Neural progenitor cell (in vitro differentiated cells): ENCODE measurements around the gene IST1. TPM values are rescaled to one million over a fixed set of nuclear protein-coding genes. Genes with fewer than 3 reads are reported as not detected.

Experiments used
- DNase-seq: peaks from one replicate; pipeline ENCODE4 v3.0.0-alpha.2; 2016; ENCODE audit warnings: low spot score
- H2AFZ ChIP-seq: fragments of 200-600 bp; sonication (generic); replicated peaks from 2 replicates; pipeline ENCODE4 v1.6.1; 2016; ENCODE audit warnings: antibody characterized with exemption
- H3F3A ChIP-seq: fragments of 200-600 bp; sonication (generic); 2 replicates; pipeline ENCODE4 v1.6.1; 2016; ENCODE audit warnings: antibody characterized with exemption, low read depth
- H3K27ac ChIP-seq: fragments of 200-600 bp; sonication (generic); 2 replicates; pipeline ENCODE4 v1.5.1; 2016; ENCODE audit warnings: mild to moderate bottlenecking
- H3K27me3 ChIP-seq: fragments of 200-600 bp; sonication (generic); 2 replicates; pipeline ENCODE4 v1.6.1; 2016; ENCODE audit warnings: mild to moderate bottlenecking, moderate library complexity
- H3K36me3 ChIP-seq: fragments of 200-600 bp; sonication (generic); 2 replicates; pipeline ENCODE4 v1.5.1; 2016
- H3K4me1 ChIP-seq: fragments of 200-600 bp; sonication (generic); 2 replicates; pipeline ENCODE4 v1.6.1; 2016; ENCODE audit warnings: mixed run types
- H3K4me2 ChIP-seq: fragments of 200-600 bp; sonication (generic); 2 replicates; pipeline ENCODE4 v1.6.1; 2016
- H3K4me3 ChIP-seq: fragments of 200-600 bp; sonication (generic); 2 replicates; pipeline ENCODE4 v1.5.1; 2016
- H3K79me2 ChIP-seq: fragments of 200-600 bp; sonication (generic); 2 replicates; pipeline ENCODE4 v1.6.1; 2016; ENCODE audit warnings: low read depth
- H3K9ac ChIP-seq: fragments of 200-600 bp; sonication (generic); 2 replicates; pipeline ENCODE4 v1.6.1; 2016
- H3K9me3 ChIP-seq: fragments of 200-600 bp; sonication (generic); 2 replicates; pipeline ENCODE4 v1.5.1; 2016; ENCODE audit warnings: low read depth
- H4K20me1 ChIP-seq: fragments of 200-600 bp; sonication (generic); 2 replicates; pipeline ENCODE4 v1.6.1; 2016; ENCODE audit warnings: low read depth
- H3K27ac Mint-ChIP-seq: 3 replicates; pipeline ENCODE4 v1.8.0; 2021; ENCODE audit warnings: mixed read lengths
- H3K27me3 Mint-ChIP-seq: 2 replicates; pipeline ENCODE4 v1.8.0; 2022; ENCODE audit warnings: low read depth, mild to moderate bottlenecking, inconsistent platforms, moderate library complexity, mixed read lengths; ENCODE audit not compliant: insufficient read depth
- H3K36me3 Mint-ChIP-seq: 3 replicates; pipeline ENCODE4 v1.8.0; 2021; ENCODE audit warnings: mixed read lengths
- H3K4me1 Mint-ChIP-seq: 3 replicates; pipeline ENCODE4 v1.8.0; 2021; ENCODE audit warnings: mixed read lengths
- H3K4me3 Mint-ChIP-seq: 3 replicates; pipeline ENCODE4 v1.8.0; 2021; ENCODE audit warnings: mild to moderate bottlenecking, moderate library complexity, mixed read lengths
- H3K9me3 Mint-ChIP-seq: 3 replicates; pipeline ENCODE4 v1.8.0; 2020; ENCODE audit warnings: mixed read lengths
- CTCF ChIP-seq: fragments of 200-600 bp; sonication (generic); IDR thresholded peaks from 2 replicates; pipeline ENCODE4 v1.5.1; 2017; ENCODE audit warnings: antibody characterized with exemption, mild to moderate bottlenecking
- EZH2 ChIP-seq: fragments of 200-600 bp; sonication (generic); IDR thresholded peaks from 2 replicates; pipeline ENCODE4 v1.6.1; 2017; ENCODE audit warnings: antibody characterized with exemption, mild to moderate bottlenecking, moderate library complexity
- EZH2phosphoT487 ChIP-seq: fragments of 200-600 bp; sonication (generic); IDR thresholded peaks from 2 replicates; pipeline ENCODE4 v1.6.1; 2017; ENCODE audit warnings: antibody characterized with exemption
- total RNA-seq: library from RNA; depleted of rRNA; stranded (reverse); fragments of >200 nt; gene quantifications from 2 replicates; pipeline ENCODE4 v1.2.3, GENCODE V29; 2015; ENCODE audit warnings: low replicate concordance

Gene IST1
- total RNA-seq, 1 donor from 2014 or later, result 400 TPM

GRCh38 chr16:71852158-71852557, 43.2 kb upstream of the IST1 start:
- H3K4me1 ChIP-seq, result peaks cover 3% of the 10 kb centered on the region
- H4K20me1 ChIP-seq, result peaks cover 35% of the 10 kb centered on the region
- no peaks in the 10 kb centered on the region for H3K9me3 Mint-ChIP-seq
- H3K36me3 Mint-ChIP-seq, result peaks cover 23% of the 10 kb centered on the region
- peaks cover 6% of the 10 kb centered on the region for H3K4me1 Mint-ChIP-seq
- H3K4me3 Mint-ChIP-seq, result no peak overlapping the region
- no peaks in the 10 kb centered on the region for H3K27me3 ChIP-seq
- H3K4me2 ChIP-seq, result no peak overlapping the region
- DNase-seq, result no peak
- peaks cover 7% of the 10 kb centered on the region for H3K36me3 ChIP-seq
- no peak overlapping the region for H3K4me3 ChIP-seq
- peaks cover 20% of the 10 kb centered on the region for H3K79me2 ChIP-seq
- no peaks in the 10 kb centered on the region for H3K9me3 ChIP-seq
- no peak overlapping the region for H3K9ac ChIP-seq
- no peak overlapping the region for H2AFZ ChIP-seq
- no peaks in the 10 kb centered on the region for H3F3A ChIP-seq
- H3K27ac Mint-ChIP-seq, result no peak overlapping the region
- TF ChIP-seq EZH2phosphoT487 (no peak), EZH2 (no peak), CTCF (no peak)
- H3K27ac ChIP-seq, result no peak overlapping the region
- H3K27me3 Mint-ChIP-seq, result peaks cover 16% of the 10 kb centered on the region

- Histone ChIP-seq H3K36me3 (peaks cover 7% of the 10 kb centered on the region), H3K27me3 (no peaks in the 10 kb centered on the region), H4K20me1 (peaks cover 31% of the 10 kb centered on the region), H3K79me2 (peaks cover 16% of the 10 kb centered on the region), H3K9ac (no peak overlapping the region), H3K9me3 (no peaks in the 10 kb centered on the region), H3K4me3 (no peak overlapping the region), H3K27ac (no peak overlapping the region), H2AFZ (no peak overlapping the region), H3F3A (no peaks in the 10 kb centered on the region), H3K4me1 (no peaks in the 10 kb centered on the region), H3K4me2 (no peak overlapping the region)
- peaks cover 2% of the 10 kb centered on the region for H3K4me1 Mint-ChIP-seq
- no peak for DNase-seq
- TF ChIP-seq CTCF, result no peak
- no peak for TF ChIP-seq EZH2
- TF ChIP-seq EZH2phosphoT487, result no peak
- no peak overlapping the region for H3K4me3 Mint-ChIP-seq
- H3K27me3 Mint-ChIP-seq, result peaks cover 16% of the 10 kb centered on the region
- H3K27ac Mint-ChIP-seq, result no peak overlapping the region
- no peaks in the 10 kb centered on the region for H3K9me3 Mint-ChIP-seq
- H3K36me3 Mint-ChIP-seq, result peaks cover 23% of the 10 kb centered on the region
Measured at GRCh38 chr16:71852561-71852960, 42.8 kb upstream of the IST1 start.

GRCh38 chr16:71853413-71853812, 41.9 kb upstream of the IST1 start:
- Histone ChIP-seq H3K9me3 (no peaks in the 10 kb centered on the region), H4K20me1 (peaks cover 30% of the 10 kb centered on the region), H3F3A (no peaks in the 10 kb centered on the region), H3K36me3 (peaks cover 2% of the 10 kb centered on the region), H3K27me3 (no peaks in the 10 kb centered on the region), H3K79me2 (peaks cover 11% of the 10 kb centered on the region), H3K9ac (no peak overlapping the region), H3K4me1 (no peaks in the 10 kb centered on the region), H2AFZ (no peak overlapping the region), H3K4me2 (no peak overlapping the region), H3K27ac (no peak overlapping the region), H3K4me3 (no peak overlapping the region)
- Mint-ChIP-seq H3K4me1 (no peaks in the 10 kb centered on the region), H3K4me3 (no peak overlapping the region), H3K27me3 (peaks cover 14% of the 10 kb centered on the region), H3K9me3 (no peaks in the 10 kb centered on the region), H3K27ac (no peak overlapping the region), H3K36me3 (peaks cover 18% of the 10 kb centered on the region)
- TF ChIP-seq EZH2phosphoT487 (no peak), CTCF (no peak), EZH2 (no peak)
- no peak for DNase-seq
